ENCODE measurements around the gene ADARB2.

Gene ADARB2

GRCh38 chr10:1132584-1132983 is 604.7 kb downstream of the ADARB2 start:
- no peak for DNase-seq

- DNase-seq, result no peak
These were observed 606.1 kb downstream of the ADARB2 start for GRCh38 chr10:1130995-1131790.

GRCh38 chr10:1130226-1130625 is 607.1 kb downstream of the ADARB2 start:
- no peak for DNase-seq

GRCh38 chr10:1128649-1129048 is 608.7 kb downstream of the ADARB2 start:
- no peak for DNase-seq

- DNase-seq, result no peak
These were observed 609.2 kb downstream of the ADARB2 start for GRCh38 chr10:1128115-1128514.

- DNase-seq, result no peak
These were observed 609.7 kb downstream of the ADARB2 start for GRCh38 chr10:1127629-1128028.
